ENCODE measurements around the gene VPS51.

DNA sequence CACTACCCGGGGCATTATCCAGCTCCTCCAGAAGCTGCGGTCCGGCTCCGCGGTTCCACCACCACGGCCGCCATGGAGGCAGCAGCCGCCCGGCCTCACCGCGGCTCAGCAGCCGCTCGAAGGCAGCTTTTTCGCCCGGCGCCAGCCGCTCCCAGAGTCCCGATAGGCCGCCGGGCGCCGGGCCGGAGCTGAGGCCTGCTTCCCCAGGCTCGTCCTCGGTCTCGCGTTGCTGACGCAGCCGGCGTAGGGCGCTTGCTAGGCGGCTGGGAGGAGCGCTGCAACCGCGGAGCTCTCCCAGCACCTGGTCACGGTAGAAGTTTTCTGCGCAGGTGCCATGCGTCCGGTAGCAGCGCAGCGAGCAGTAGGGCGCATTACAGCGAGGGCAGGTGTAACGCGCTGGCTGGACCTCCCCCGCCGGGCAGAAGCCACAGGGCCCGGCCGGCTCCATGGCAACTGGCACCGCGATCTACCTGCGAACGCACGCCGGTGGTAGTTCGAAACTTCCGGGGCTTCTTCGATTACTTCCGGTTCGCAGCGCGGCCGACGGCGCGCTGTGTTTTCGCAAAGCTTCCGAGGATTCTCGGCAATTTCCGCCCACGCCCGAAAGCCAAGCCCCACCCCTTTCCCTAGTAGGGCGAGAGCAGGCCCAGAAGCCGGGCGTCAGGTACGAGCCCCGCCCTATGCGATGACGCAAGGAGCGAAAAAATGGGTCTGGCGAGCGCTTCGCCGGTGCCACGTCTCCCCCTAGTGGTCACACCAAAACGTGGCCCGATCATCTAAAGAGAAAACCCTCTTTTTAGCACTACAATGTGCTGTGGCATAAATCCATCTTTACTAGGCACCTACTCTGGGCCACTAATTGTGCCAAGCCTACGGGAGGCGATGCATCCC lies 21.4 kb downstream of the VPS51 start, which contains the start of gene ZNHIT2:
- TF ChIP-seq ZNF274 (IDR thresholded peaks at IDR 0.05; ENCODE audit: low read depth, low read length) (no peak), YY1 (IDR thresholded peaks at IDR 0.05; ENCODE audit: insufficient read depth, insufficient read length) (no peak), SUZ12 (IDR thresholded peaks at IDR 0.05; ENCODE audit: extremely low read depth, insufficient read depth, insufficient read length) (no peak)

All from NT2/D1 (cell line).